ENCODE data around the gene PROM2. TPM values are rescaled to one million over a fixed set of nuclear protein-coding genes. Genes with fewer than 3 reads are reported as not detected.
"Not testable (repeated sequence)": the region's sequence is repeated elsewhere in the genome, so short reads cannot be mapped to it uniquely, and the experiment has no call there.

Gene PROM2, protein sequence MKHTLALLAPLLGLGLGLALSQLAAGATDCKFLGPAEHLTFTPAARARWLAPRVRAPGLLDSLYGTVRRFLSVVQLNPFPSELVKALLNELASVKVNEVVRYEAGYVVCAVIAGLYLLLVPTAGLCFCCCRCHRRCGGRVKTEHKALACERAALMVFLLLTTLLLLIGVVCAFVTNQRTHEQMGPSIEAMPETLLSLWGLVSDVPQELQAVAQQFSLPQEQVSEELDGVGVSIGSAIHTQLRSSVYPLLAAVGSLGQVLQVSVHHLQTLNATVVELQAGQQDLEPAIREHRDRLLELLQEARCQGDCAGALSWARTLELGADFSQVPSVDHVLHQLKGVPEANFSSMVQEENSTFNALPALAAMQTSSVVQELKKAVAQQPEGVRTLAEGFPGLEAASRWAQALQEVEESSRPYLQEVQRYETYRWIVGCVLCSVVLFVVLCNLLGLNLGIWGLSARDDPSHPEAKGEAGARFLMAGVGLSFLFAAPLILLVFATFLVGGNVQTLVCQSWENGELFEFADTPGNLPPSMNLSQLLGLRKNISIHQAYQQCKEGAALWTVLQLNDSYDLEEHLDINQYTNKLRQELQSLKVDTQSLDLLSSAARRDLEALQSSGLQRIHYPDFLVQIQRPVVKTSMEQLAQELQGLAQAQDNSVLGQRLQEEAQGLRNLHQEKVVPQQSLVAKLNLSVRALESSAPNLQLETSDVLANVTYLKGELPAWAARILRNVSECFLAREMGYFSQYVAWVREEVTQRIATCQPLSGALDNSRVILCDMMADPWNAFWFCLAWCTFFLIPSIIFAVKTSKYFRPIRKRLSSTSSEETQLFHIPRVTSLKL
- 39.1 TPM for polyA plus RNA-seq (ENCODE audit: insufficient read length)
- long read RNA-seq, donor 1, partial matches to known transcripts = 17 of 20 reads
- long read RNA-seq, donor 1, other reads (novel, unspliced or antisense) = 0 of 20 reads
- long read RNA-seq, donor 2, full-length matches to known transcripts = 3 of 13 reads
- long read RNA-seq, donor 2, partial matches to known transcripts = 10 of 13 reads
- long read RNA-seq, donor 2, other reads (novel, unspliced or antisense) = 0 of 13 reads
- long read RNA-seq, donor 3, partial matches to known transcripts = 0 of 2 reads
- long read RNA-seq, donor 3, other reads (novel, unspliced or antisense) = 0 of 2 reads
- long read RNA-seq, donor 4 = 0 reads
- long read RNA-seq, donor 5, full-length matches to known transcripts = 4 of 4 reads
- long read RNA-seq, donor 5, partial matches to known transcripts = 0 of 4 reads
- long read RNA-seq, donor 5, other reads (novel, unspliced or antisense) = 0 of 4 reads
- long read RNA-seq, donor 6, partial matches to known transcripts = 6 of 8 reads
- long read RNA-seq, donor 6, other reads (novel, unspliced or antisense) = 0 of 8 reads
- long read RNA-seq, donor 7, full-length matches to known transcripts = 2 of 9 reads
- long read RNA-seq, donor 7, partial matches to known transcripts = 7 of 9 reads
- long read RNA-seq, donor 7, other reads (novel, unspliced or antisense) = 0 of 9 reads
- long read RNA-seq, donor 8, partial matches to known transcripts = 0 of 2 reads
- long read RNA-seq, donor 8, other reads (novel, unspliced or antisense) = 0 of 2 reads

DNA sequence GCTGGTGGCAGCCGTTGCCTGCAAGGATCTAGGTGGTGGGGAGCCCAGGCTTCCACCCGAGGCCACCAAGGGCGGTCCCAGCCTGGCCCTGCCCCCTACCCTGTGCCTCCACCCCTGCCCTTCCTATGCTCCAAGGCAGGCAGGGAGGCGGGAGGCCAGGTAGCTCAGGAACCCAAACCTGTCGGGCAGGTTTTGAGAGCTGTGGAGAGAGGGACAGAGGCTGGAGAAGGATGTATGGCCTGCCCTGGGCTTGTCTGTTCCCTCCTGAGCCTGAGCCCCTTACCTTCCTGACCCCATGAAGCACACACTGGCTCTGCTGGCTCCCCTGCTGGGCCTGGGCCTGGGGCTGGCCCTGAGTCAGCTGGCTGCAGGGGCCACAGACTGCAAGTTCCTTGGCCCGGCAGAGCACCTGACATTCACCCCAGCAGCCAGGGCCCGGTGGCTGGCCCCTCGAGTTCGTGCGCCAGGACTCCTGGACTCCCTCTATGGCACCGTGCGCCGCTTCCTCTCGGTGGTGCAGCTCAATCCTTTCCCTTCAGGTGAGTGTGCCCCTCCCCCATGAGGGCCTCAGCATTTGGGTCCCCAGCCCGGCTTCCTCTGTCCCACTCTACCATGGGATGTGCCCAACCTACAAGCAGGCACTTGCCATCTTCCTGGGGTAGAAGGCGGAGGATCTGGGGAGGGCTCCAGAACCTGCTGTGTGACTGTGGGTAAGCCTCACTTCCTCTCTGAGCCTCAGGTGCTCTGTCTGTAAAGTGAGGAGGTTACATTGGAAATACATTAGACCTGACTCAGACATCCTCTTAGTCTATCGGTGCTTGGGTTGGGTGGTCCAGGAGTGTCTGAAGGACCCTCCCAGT lies at the start of gene PROM2:
PROM2 (plus strand) TSS at position 159 of the 860 bp plus-strand sequence; CDS start at position 296, 137 bp downstream.
- DNase-seq = peak; percentile 64

DNA sequence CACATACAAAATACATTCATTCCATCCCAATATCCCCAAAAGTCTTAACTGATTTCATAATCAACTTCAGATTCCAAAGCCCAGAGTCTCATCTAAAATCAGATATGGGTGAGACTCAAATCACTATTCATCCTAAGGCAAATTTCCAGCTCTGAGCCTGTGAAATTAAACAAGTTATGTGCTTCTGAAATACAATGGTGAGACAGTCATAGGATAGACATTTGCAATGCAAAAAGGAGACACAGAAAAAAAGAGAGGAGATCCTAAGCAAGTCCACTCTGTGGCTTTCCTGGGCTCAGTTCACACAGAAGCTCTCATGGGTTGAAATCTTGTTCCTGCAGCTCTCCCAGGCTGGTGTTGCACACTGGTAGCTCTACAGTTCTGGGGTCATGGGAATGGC lies 48.6 kb upstream of the PROM2 start:
- DNase-seq = no peak

DNA sequence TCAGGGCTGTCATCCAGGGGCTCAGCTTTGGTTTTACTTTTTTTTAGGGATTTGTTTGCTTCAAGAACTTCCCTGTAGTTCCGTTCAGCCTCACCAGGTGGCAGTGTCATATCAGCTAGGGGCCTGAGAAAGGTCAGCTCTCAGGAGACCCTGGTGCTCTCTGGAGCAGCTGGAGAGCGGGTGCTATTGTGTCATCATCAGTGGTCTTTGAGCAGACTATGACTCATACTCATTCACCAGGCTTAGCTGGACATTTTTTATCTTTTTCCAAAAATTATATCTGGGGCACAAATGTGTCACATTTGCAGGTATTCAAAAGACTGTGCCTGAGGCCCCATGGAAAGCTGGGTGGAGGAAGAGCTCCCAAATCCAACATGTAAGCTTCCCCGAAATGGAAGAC lies 42.5 kb upstream of the PROM2 start:
- peak; percentile 71 for DNase-seq

- DNase-seq = no peak
These were observed 42.0 kb upstream of the PROM2 start for GRCh38 chr2:95232232-95232631.

DNA sequence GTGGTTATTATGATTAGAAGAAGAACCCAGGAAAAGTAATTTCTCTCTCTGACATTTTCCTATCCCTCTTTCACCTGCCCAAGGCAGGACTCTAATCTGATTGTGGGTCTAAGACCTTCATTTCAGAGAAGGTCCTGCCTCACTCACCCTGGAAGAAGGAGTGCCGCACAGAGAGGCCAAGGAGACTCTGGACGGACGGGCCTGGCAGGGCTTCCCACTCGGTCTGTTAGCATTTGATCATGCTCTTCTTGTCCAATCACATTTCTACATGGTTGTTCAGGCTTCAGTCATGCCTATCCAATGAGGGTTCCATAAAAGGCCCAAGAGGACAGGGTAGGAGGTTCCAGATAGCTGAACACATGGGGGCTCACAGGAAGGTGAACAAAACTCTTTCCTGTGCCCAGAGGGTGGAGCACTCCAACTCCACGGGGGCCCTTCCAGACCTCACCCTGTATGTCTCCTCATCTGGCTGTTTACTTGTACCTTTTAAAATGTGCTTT lies 39.9 kb upstream of the PROM2 start:
- no peak for DNase-seq

GRCh38 chr2:95234816-95235215 lies 39.4 kb upstream of the PROM2 start:
- no peak for DNase-seq

GRCh38 chr2:95238131-95238530 lies 36.1 kb upstream of the PROM2 start:
- no peak for DNase-seq

GRCh38 chr2:95240091-95240490 lies 34.2 kb upstream of the PROM2 start:
- no peak for DNase-seq

GRCh38 chr2:95240556-95240955 lies 33.7 kb upstream of the PROM2 start:
- no peak for DNase-seq

DNA sequence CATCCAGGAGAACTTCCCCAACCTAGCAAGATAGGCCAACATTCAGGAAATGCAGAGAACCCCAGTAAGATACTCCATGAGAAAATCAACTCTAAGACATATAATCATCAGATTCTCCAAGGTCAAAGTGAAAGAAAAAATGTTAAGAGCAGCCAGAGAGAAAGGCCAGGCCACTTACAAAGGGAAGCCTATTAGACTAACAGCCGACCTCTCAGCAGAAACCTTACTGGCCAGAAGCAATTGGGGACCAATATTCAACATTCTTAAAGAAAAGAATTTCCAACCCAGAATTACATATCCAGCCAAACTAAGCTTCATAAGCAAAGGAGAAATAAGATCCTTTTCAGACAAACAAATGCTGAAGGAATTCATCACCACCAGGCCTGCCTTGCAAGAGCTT lies 32.2 kb upstream of the PROM2 start:
- not testable (repeated sequence) for DNase-seq

DNA sequence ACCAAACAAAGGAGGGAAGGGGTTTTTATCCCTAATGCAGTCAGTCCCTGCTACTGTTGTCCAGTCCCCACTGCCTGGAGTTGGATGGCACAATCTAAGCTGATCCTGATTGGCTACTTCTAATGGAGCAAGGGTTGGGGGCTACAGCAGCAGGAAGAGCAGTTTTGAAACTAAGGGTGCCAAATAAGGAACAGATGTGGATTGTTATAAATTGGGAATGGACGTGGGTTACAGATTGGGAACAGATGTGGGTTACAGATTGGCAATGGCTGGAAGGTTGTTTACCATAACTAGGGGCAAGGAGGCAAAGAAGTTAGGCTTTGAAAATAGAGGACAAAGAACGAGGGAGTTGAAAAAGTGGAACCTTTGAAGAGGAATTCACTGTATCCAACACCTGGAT lies 16.0 kb upstream of the PROM2 start:
- no peak for DNase-seq

GRCh38 chr2:95260028-95261023 lies 13.9 kb upstream of the PROM2 start:
- no peak for DNase-seq

DNA sequence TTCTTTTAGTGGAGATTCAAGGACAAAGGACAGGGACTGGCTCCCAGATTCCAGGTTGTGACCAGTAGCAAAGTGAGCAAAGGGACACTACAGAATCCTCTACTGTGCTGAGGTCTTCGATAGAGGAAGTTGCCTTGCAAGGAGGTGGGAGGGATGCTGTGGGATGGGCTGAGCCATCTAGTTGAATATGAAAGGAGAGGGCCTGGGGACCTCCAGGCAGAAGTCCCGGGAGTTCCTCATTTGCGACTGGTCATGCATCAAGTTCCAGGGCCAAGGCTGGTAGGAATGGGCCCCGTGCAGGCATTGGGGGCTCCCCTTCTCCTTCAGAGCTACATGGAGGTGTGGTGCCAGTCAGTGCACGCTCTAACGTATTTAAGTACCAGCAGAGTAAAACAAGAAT lies 12.6 kb upstream of the PROM2 start:
- no peak for DNase-seq

DNA sequence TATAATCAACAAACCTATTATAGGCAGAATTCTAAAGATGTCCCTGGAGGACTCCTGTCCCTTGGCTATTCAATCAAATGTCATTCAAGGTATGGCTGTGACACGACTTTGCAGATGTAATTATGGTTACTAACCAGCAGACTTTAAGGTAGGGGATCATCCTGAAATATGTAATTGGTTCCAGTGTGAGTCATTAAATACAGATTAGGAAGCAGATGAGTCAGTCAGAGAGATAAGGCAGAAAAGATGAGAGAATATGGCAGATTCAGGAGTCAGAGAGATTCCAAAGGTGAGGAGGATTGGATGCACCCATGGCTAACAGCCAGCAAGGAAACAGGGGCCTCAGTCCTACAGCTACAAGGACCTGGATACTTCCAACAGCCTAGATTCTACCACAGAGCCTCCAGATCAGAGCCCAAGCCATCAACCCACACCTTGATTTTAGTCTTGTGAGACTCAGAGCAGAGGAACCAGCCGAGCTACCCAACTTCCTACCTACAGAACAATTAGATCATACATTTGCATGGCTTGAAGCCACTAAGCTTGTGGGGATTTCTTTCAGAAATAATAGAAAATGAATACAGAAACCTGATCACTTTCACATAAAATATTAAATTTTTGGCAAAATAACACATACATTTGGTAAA lies 11.2 kb upstream of the PROM2 start:
- no peak for DNase-seq

DNA sequence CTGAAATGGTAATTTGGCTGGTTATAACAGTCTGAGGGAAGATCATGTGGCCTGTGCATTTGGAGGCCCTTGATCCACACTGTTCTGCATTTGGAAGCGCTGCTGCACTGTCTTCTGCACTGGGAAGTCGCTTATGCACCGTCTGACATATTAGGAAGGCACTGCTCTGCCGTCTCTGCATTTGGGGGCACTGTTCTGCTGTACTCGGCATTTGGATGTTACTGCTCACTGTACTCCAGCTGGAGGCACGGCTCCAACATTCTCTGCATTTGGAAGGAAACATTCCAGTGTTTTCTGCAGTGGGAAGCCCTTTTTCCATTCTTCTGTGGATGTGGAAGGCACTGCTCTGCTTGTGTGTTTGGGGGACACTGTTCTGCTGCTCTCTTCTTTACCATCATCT lies 9.6 kb upstream of the PROM2 start:
- DNase-seq = no peak

- DNase-seq = no peak
These were observed 9.1 kb upstream of the PROM2 start for GRCh38 chr2:95265182-95265581.

DNA sequence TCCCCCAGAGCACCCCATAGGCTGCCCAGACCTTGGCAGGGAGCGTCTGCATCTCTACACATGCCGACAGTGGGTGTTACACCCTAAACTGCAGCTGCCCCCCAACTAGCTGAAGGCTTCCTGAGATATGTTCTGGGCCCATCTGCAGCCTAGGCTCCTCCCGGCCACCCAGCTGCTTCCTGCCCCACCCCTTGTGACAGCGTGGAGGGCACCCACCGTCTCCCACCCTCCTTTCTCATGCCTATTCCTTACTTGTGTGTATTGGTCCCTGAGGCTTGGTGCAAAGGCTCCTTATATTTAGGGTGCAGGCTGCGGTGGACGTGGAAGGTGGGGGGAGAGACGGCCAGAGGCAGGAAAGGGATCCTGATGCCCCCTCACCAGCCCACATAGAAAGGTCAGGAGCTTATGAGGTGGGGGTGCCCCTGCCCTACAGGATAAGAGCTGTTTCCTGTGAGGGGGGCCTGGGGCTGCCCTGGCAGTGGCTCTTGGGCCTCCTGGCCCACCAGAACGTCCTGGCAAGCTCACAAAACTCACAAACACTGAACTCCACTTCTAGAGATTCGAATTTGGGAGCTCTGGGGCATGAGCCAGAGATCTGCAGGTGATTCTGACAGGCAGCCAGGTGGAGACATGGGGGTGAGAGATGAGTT lies 7.3 kb upstream of the PROM2 start:
- DNase-seq = no peak

All from left kidney (tissue), 8 donors.